HUDEP-2 (cell line): Measurements from ENCODE around the gene PLEKHG7.
"Not testable (repeated sequence)": the region's sequence is repeated elsewhere in the genome, so short reads cannot be mapped to it uniquely, and the experiment has no call there.

Experiments used
- DNase-seq, 76 experiments: peaks; one replicate each; lab custom pipeline; 2025; ENCODE audit not compliant: unreplicated experiment in 76 of 76; lab: John Stamatoyannopoulos, UW

PLEKHG7 gene

GRCh38 chr12:92743026-92743425, 40.2 kb downstream of the PLEKHG7 start:
- no peak for DNase-seq

DNA sequence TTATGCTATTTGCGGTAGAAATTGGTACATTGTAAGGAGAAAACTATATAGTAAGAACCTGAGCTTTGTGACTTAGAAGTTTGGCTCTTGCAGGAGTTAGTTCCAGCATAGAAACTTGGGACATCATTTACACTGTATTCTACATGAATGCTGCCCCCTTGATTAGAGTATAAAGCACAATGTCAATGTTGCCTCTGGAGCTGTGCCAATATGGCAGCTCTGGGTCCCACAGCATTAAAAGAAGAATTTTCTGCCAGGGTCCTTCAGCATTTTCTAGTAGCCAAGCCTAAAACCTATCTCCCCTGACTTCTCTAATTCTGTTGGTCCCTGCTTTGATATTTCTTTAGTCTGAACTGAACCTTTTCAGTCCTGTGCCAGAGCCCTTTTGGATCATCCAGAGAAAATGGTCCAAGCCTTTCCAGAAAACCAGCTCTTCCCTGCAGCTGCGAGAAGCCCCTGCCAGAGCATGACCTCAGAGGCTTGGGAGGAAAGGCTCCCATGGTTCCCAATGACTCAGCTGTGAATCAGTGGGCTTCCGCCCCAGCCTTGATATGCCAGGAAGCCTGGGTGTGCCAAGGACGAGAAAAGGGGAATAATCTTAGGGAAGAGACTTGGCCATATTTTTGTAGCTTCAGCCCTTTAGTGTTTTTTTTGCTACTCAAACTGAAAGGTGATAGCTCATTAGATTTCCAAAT, 43.2 kb downstream of the PLEKHG7 start:
- no peak for DNase-seq

GRCh38 chr12:92747151-92747550, 44.4 kb downstream of the PLEKHG7 start:
- no peak for DNase-seq

- not testable (repeated sequence) for DNase-seq
These were observed 46.9 kb downstream of the PLEKHG7 start for GRCh38 chr12:92749691-92750090.

- DNase-seq: no peak
These were observed 51.4 kb downstream of the PLEKHG7 start for GRCh38 chr12:92753976-92754885.

GRCh38 chr12:92756898-92757596, 54.3 kb downstream of the PLEKHG7 start:
- DNase-seq: no peak

GRCh38 chr12:92757597-92758121, 54.9 kb downstream of the PLEKHG7 start:
- no peak for DNase-seq

DNA sequence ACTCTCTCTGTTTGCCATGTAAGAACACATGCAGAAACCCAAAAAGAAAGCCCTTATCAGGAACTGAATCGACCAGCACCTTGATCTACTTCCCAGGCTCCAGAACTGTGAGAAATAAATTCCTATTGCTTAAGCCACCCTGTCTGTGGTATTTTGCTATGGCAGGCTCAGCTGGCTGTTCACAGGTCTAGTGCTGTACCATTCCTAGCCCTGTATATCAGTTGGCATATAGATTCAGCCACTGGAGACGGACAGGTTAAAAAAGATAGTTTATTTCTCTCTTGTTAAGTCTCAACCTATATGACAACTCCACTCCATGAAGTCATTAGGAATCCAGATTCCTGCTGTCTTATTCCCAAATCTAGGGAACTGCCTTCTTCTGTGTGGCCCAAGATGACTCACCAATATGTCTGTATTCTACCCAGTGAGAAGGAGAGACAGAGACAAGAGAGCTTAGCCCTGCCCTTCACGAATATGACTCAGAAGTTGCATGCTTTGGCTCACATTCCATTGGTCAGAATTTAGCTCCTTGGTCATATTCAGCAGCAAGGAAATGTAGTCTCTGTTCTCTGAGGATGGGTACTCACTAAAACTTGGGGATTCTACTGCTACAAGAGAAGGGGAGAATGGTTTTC, 57.0 kb downstream of the PLEKHG7 start:
- peak in 2 of 76 experiments; percentile 1 to 15 for DNase-seq

DNA sequence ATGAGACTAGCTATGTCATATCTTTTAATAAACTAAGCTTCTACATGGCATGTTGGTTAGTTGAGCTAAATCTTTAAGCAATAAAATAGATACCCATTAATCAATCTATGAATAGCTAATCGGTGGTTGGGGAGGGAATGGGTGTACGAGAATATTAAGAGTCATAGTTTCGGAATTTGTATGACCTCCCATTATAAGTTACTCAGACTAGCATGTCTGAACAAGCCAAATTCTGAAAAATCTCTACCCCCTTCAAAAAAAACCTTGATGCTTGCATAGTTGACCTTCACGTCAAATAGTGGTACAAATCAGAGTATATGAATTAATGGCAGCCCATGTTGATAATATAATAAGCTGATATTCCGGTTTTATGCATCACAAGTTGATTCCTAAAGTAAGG, 60.0 kb downstream of the PLEKHG7 start:
- no peak for DNase-seq

- DNase-seq: no peak
These were observed 62.0 kb downstream of the PLEKHG7 start for GRCh38 chr12:92764831-92765230.

GRCh38 chr12:92765871-92766270, 63.1 kb downstream of the PLEKHG7 start:
- DNase-seq: no peak

GRCh38 chr12:92769124-92769901, 66.5 kb downstream of the PLEKHG7 start:
- DNase-seq: no peak

GRCh38 chr12:92771001-92771400, 68.2 kb downstream of the PLEKHG7 start:
- no peak for DNase-seq

DNA sequence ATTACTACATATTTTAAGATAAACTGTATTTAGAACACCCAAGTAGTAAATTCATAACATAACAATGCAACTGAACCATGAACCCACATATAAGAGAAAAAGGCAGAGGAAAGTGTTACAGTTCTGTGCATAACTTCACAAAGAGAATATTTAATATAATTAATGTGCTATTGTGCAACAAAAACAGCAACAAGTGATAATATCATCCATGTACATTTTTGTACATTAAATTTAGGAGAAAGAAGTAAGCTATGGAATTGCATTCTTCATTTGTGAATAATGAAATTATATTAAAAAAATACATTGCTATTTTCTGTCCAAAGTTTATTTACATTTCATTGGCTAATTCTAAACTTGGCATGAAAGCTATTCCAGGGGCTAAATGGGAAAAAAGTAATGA, 72.6 kb downstream of the PLEKHG7 start:
- no peak for DNase-seq

GRCh38 chr12:92778525-92778924, 75.7 kb downstream of the PLEKHG7 start:
- no peak for DNase-seq

DNA sequence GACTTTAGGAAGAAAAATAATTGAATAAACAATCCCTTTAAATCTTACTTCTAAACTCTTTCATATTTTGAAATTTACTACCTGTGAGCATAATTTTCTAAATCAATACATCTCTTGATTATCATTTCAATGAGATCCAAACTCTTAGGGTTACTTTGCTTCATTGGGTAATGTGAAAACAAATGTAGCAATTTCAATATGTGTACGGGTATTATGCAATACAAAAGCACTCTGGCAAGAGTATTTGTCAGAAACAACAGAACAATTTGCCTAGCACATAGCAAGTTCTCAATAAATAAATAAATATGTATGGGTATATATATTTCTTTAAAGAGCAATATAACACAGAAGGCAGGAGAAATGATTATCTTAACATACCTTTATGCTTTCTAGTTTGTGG, 77.1 kb downstream of the PLEKHG7 start:
- DNase-seq: no peak

GRCh38 chr12:92784356-92784755, 81.6 kb downstream of the PLEKHG7 start:
- DNase-seq: no peak

GRCh38 chr12:92784797-92785562, 82.2 kb downstream of the PLEKHG7 start:
- DNase-seq: peak in 36 of 76 experiments; percentile 1 to 79 (median 47)

DNA sequence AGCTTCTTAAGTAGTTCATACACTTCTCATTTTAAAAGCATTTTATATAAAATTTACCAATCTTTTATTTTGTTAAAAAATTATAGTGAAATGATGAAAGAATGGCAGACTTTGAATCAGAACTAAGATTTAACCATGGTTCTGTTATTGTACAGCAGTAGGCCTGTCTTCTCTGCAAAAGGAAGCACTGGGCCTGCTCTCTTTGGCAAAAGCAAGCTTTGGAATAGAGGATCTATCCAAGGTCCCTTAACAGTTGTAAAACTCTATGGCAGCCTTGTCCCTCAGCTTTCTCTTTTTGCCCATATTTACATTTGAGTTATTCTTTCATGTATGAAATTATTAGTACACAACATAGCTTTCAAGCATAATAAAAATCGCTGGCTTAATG, 82.8 kb downstream of the PLEKHG7 start:
- DNase-seq: no peak
